IPS DF 19.7 (cell line): ENCODE measurements around the gene ADARB2.

Source experiments
- DNase-seq: peaks from one replicate; pipeline ENCODE4 v3.0.0-alpha.2; 2013; ENCODE audit warnings: low read depth, low spot score

Gene ADARB2

DNA sequence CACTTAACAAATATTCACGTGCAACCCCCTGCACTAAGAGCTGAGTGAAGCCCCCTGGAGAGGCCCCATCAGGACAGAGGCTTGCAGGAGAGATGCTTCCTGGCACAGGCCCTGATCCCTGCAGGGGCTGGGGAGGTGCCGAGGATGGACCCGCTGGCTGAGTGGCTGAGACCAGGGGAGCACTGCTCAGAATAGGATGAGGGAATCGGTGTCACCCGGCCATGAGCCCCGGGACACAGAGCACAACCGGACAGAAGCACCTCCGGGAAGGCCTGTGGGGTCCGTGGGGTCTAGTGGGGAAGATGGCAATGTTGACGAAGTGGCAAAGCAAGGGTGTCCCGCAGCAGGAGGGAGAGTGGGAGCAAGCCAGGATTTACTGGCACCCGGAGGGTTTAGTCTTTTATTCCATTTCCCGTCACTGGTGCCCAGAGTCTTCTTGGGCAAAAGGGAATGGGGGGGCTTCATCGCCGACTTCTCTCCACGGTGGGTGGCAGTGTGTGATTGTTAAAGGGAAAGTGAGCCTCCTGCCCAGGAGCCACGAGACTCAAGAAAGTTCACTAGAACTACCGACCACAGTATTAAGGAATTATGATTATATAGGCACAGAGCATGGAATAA is 140.7 kb downstream of the ADARB2 start:
- no peak for DNase-seq

DNA sequence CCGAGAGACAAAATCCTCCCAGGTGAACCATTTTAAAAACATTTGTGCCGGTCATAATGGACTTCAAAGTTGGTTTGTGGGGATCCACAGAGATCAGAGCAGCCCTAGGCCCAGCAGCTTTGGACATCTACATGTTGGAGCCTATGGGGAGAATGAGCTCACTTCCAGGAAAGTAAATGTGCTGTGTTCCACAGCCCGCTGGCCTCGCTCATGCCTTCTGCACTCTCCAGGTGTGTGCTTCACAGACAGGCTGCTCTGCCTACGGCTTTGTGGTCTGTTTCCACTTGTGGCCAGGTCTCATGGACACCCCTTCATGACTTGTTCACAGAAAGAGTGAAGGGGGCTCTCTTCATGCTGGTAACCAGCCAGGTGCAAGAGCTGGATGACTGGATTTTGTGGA is 141.6 kb downstream of the ADARB2 start:
- no peak for DNase-seq

- no peak for DNase-seq
Measured at GRCh38 chr10:1595242-1595600, 142.1 kb downstream of the ADARB2 start.

GRCh38 chr10:1594372-1595241 is 142.7 kb downstream of the ADARB2 start:
- DNase-seq: no peak

DNA sequence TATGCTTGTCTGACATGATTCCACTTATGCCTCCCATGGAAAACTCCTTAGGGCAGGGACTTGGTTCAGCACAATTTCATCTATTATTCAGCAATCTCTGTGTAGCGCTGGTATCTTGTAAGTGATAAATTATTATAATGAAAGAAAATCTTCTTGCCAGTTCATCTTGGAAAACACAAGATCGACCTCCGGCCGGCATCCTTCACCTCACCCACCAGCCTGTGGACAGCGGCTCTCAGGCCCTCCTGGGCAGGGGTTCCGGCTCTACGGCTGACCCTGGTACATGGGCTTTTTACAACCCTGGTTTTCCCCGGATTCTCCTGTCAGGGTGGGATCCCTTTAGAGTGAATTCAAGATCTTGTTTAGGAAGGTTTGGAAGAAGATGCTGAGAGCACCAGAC is 145.6 kb downstream of the ADARB2 start:
- no peak for DNase-seq

GRCh38 chr10:1591045-1591444 is 146.3 kb downstream of the ADARB2 start:
- no peak for DNase-seq

DNA sequence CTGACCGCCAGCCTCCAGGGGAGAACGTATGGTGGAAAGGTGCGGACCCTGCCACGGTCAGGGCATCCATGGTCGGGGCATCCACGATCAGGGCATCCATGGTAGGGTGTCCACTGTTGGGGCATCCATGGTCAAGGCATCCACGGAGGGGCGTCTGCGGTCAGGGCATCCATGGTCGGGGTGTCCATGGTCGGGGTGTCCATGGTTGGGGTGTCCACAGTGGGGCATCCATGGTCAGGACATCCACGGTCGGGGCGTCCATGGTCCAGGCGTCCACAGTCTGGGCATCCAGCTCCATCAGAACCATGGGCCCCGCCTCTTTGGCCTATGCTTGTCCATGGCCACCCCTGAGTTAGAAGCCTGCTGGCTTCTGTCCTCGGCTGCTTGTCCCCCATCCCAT is 148.1 kb downstream of the ADARB2 start:
- no peak for DNase-seq

GRCh38 chr10:1582739-1583138 is 154.6 kb downstream of the ADARB2 start:
- no peak for DNase-seq

DNA sequence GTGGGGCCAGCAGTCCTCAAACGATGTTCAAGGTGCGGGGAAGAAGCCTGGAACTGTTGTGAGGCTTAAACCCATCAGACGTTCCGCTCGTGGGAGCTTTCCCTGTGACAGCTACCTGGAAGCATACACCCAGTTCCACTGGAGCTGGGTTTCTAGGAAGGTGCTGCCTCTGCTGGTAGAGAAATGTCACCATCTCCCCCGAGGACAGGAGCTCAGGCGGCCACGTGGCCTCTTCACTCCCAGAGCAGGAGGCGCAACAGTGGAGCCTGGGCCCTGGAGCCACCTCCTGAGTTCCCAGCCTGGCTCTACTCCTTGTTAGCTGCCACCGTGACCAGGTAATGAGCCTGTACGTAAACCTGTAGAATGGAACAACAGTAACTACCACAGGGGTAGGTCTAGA is 156.1 kb downstream of the ADARB2 start:
- DNase-seq: no peak

- DNase-seq: no peak
Measured at GRCh38 chr10:1579671-1580070, 157.7 kb downstream of the ADARB2 start.

DNA sequence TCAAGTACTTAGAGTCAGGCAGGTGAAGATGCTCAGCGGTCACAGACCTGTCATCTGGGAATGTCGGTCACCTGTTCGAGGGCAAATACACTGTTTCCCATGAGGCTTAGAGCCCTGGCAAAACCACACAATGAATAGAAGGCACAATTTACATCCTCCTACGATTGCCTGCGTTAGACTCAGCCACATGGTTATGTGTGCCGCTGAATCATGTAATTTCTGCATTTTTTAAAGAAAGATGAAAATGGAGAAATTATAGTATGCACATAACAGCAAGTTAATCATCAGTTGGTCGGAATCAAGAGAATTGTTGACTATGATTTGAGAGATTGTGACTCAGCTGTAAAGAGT is 158.2 kb downstream of the ADARB2 start:
- DNase-seq: no peak

DNA sequence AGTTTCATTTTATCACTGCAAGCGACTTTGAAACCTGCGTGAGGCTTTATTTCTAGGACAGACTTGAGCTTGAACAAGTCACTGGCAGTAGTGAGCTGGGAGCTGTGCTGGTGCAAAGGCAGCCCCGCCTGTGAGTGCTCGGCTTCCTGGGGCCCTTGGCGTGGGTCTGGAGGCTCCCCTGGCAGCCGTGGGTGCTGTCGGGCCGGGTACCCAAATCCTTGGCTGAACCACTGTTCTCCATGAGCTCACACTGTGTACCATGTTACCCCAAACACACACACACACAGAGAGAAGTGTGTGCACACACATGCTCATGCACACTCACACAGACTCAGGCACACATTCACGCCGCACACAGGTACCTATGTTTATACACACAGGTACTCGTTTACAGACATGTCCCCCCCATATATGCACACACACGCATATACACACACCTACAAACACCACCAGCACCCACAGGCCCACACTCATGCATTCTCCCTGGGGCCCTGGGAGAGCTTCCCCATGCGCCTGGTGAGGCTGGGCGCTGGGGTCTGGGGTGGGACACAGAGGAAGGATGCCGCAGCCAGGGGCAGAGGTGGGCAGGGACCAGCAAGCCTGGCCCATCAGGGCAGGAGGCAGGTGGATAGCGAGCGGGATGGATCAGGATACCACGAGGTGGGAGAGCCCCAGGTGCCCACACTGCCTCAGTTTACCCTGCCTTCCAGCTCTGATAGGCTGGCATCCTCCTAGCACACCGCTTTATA is 158.8 kb downstream of the ADARB2 start:
- no peak for DNase-seq

GRCh38 chr10:1577945-1578344 is 159.4 kb downstream of the ADARB2 start:
- no peak for DNase-seq

DNA sequence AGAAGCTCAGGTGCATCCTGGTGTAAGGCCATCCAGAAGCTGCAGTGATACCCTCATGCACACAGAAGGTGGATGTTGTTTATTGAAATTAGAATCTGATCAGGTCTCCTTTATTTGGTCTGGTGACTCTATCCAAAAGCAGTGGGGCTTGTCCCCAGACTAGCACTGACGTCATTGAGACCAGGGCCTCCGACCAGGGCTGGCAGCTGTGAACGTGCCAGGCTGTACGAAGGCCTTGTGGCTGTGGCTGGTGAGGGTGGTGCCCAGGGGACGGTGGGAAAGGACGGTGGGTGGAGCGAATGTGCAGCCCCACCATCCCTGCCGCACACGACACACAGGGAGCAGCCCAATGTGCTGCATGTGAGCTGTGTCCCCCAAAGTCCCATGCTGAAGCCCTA is 160.0 kb downstream of the ADARB2 start:
- DNase-seq: no peak

GRCh38 chr10:1576467-1577372 is 160.6 kb downstream of the ADARB2 start:
- DNase-seq: no peak

DNA sequence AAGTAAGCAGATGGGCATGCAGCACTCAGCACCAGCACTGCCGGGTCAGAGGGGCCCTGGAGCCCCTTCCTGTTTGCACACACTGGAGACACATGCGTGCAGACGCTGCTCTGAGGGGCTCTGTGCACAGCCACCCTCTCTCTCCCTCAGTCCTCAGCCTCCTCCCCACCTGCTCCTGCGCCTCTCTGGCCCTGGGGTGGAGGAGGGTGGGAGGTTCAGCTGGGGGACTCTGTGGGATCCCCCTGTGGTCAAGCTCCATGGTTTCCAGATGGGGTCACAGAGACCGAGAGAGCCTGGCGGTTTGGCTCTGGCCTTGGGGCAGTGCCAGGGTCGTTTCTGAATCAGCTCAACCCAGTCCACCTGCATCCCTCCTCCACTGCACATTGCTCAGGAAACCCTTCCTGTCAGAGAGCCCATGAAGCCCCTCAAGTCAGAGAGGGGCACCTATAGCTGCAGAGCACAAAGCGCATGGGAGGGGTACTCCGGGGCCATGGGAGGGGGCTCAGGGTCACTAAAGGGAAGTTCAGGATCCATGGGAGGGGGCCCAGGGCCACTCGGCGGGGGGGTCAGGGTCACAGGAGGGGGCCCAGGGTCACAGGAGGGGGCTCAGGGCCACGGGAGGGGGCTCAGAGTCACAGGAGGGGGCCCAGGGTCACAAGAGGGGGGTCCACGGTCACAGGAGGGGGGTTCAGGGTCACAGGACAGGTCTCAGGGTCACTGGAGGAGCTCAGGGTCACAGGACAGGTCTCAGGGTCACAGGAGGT is 161.7 kb downstream of the ADARB2 start:
- no peak for DNase-seq

DNA sequence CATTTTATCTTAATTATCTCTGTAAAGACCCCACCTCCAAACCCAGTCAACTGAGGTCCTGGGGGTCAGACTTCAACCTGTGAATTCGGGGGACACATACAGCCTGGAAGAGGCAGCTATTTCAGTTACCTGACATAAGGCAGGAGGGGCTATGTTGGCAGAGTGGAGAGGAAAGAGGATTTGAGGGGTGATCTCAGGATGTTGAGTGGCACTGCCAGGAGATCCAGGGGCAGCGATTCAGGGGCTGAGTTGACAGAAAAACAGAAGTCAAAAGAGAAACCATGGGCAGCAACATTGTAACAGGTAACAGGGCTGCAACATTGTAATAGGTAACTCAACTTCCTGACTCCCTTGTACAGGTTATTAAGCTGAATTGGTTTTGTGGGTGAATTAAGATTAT is 162.6 kb downstream of the ADARB2 start:
- no peak for DNase-seq

DNA sequence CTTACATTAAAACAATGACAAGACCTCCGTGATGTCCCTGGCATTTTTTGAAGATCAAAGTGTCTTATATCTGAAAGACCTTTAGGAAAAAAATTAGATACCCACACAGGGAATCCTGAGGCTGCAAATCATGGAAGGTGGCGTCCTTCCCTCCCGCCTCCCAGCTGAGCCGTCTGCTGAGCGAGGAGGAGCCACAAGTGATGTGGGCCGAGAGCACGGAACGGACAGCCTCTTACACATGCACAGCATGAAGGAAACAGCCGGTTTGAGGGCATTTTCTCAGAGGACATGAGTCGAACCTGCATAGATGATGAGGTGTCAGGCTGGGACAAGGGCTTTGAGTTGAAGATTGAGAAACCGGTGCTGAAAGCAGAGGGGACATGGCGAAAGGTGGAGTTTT is 163.3 kb downstream of the ADARB2 start:
- DNase-seq: no peak

- no peak for DNase-seq
Measured at GRCh38 chr10:1573334-1573969, 163.9 kb downstream of the ADARB2 start.

DNA sequence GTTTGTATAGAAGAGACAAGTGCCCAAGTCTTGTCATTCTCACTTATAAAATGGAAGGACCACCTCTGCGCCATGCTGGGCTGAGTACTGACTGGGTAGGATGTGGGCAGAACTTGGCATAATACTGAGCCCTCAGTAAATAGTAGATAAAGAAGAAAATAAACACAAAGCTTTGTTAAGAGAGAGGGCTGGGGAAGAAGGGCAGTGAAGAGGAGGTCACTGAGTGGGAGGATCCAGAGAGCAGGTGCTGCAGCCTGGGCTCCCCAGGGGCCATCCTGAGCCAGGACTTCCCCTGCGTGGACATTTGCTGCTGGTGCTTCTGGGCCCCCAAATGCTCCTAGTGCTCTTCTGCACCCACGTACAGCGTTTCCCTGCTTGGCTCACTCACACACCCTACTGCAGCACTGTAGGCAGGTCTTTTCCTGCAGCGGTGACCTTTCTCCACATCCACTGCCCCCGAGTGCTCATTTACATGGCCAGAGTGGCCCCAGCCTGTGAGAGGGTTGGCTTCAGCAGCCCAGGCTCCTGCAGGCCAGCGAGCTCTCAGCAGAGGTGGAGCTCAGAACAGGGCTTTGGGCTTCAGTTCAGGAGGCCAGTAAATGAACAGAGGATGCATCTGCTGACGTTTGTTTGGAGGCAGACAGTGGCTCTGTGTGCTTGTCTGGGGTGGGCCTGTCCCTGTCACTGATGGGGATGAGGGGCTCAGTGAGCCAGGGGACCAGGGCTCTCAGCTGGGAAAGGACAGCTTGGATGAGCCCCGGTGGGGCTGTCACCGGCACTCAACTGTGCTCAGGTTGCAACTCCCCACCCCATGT is 164.6 kb downstream of the ADARB2 start:
- DNase-seq: no peak
